ENCODE measurements around the gene RTP4.

GRCh38 chr3:187403768-187404288, 35.6 kb downstream of the RTP4 start:
- TF ChIP-seq CTCF (optimal IDR thresholded peaks at IDR 0.05 in 1 of 3, IDR thresholded peaks at IDR 0.05 in 1 of 3, conservative IDR thresholded peaks at IDR 0.05 in 1 of 3; ENCODE audit: extremely low read depth in 1 of 3, insufficient read depth in 2 of 3, low read length in 3 of 3) (no peak), EZH2 (IDR thresholded peaks at IDR 0.05; ENCODE audit: low read length) (no peak)

All from keratinocyte (primary cell).